ENCODE results near the gene WDR20. TPM values are rescaled to one million over a fixed set of nuclear protein-coding genes. Genes with fewer than 3 reads are reported as not detected.

WDR20 gene
- polyA plus RNA-seq, 1 donor (not counting 4 experiments of a cell fraction or from before 2014, with no cell fraction given): 24.5 TPM

DNA sequence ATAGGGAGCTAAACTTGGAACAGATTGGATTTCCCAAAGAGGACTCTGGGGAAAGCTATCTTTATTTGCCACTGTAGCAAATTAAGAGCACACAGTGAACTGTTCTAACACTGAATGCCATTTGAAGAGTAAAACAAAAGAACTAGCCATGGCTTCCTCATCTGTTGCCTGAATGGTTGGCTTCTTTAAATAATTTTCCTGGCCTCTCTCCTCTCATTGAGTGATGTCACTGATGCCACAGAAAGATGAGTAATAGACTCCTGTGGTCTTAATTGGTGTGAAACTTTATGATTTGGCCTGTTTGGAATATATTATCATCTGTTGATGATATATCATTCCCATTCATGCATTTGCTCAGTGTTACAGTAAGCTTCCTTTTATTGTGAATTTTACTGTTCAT, 42.5 kb downstream of the WDR20 start:
- Histone ChIP-seq H3K9me3 (ENCODE audit: control insufficient read depth, low read depth, low read length) (no peaks in the 10 kb centered on the region), H4K20me1 (ENCODE audit: control insufficient read depth, extremely low read depth, insufficient read depth, low read length) (peaks cover 5% of the 10 kb centered on the region), H3K79me2 (ENCODE audit: control insufficient read depth, insufficient read depth, low read length) (peaks cover 67% of the 10 kb centered on the region), H2AFZ (ENCODE audit: control insufficient read depth, low read length) (no peak overlapping the region), H3K27me3 (ENCODE audit: control insufficient read depth, extremely low read depth, insufficient read depth, low read length) (no peaks in the 10 kb centered on the region), H3K4me1 (ENCODE audit: control insufficient read depth, extremely low read depth, insufficient read depth, low read length) (peaks cover 24% of the 10 kb centered on the region), H3K4me3 (ENCODE audit: control insufficient read depth in 2 of 3, extremely low read depth in 1 of 3, insufficient read depth in 2 of 3, low read depth in 1 of 3, low read length in 3 of 3) (no peak overlapping the region), H3K4me2 (ENCODE audit: control insufficient read depth, extremely low read depth, insufficient read depth, low read depth, low read length) (peak overlapping the region; percentile 28), H3K9me1 (ENCODE audit: control insufficient read depth, extremely low read depth, insufficient read depth, low read length) (peaks cover 6% of the 10 kb centered on the region), H3K9ac (ENCODE audit: control insufficient read depth, extremely low read depth, insufficient read depth, low read length) (no peak overlapping the region), H3K27ac (ENCODE audit: control insufficient read depth, insufficient read depth, low read length) (no peak overlapping the region), H3K36me3 (ENCODE audit: control insufficient read depth in 2 of 2, extremely low read depth in 1 of 2, insufficient read depth in 2 of 2, low read length in 2 of 2) (peaks cover 0 to 3% of the 10 kb centered on the region in 2 experiments)
- FAIRE-seq: peak; percentile 44
- dilution Hi-C loops (cut with MboI; ENCODE audit: extremely low pct_ligation_motif_present, low sequenced_read_pairs): no loop called here
- DNase-seq (ENCODE audit: low read depth, low spot score): peak; percentile 19
- TF ChIP-seq, protein P1, sequence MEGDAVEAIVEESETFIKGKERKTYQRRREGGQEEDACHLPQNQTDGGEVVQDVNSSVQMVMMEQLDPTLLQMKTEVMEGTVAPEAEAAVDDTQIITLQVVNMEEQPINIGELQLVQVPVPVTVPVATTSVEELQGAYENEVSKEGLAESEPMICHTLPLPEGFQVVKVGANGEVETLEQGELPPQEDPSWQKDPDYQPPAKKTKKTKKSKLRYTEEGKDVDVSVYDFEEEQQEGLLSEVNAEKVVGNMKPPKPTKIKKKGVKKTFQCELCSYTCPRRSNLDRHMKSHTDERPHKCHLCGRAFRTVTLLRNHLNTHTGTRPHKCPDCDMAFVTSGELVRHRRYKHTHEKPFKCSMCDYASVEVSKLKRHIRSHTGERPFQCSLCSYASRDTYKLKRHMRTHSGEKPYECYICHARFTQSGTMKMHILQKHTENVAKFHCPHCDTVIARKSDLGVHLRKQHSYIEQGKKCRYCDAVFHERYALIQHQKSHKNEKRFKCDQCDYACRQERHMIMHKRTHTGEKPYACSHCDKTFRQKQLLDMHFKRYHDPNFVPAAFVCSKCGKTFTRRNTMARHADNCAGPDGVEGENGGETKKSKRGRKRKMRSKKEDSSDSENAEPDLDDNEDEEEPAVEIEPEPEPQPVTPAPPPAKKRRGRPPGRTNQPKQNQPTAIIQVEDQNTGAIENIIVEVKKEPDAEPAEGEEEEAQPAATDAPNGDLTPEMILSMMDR (optimal IDR thresholded peaks at IDR 0.05 in 1 of 3, IDR thresholded peaks at IDR 0.05 in 1 of 3, conservative IDR thresholded peaks at IDR 0.05 in 1 of 3; ENCODE audit: extremely low read depth in 1 of 3, insufficient read depth in 2 of 3, low read length in 3 of 3): no peak
- no peak for TF ChIP-seq EZH2 (IDR thresholded peaks at IDR 0.05; ENCODE audit: low read length)

DNA sequence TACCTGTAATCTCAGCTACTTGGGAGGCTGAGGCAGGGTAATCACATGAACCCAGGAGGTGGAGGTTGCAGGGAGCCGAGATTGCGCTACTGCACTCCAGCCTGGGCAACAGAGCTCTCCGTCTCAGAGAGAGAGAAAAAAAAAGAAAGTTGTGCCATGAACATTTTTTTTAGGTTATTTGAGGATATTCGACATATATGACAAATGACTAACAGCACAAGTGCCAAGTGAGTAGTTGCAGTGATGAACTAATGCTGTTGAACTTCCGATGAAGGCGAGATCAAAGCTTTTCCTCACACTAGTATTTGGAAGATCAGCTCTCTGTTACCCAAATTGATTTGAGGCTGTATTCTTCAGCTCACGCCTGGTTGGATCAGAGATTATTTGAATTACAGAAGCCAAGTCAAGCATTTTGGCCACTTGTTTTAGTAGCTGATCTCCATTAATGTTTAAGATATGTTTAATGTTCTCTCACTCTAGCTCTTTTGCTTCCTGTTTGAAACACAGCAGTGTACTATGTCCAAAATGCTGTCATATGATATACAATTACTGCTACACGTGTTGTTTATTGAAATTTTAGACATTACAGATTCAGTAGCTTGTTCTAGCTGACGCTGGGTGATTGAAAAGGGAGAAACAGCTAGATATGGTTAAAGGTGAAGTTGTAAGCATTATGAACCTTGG, 43.4 kb downstream of the WDR20 start:
- Histone ChIP-seq H3K4me2 (ENCODE audit: control insufficient read depth, extremely low read depth, insufficient read depth, low read depth, low read length) (peak overlapping the region; percentile 52), H3K9me3 (ENCODE audit: control insufficient read depth, low read depth, low read length) (no peaks in the 10 kb centered on the region), H3K9me1 (ENCODE audit: control insufficient read depth, extremely low read depth, insufficient read depth, low read length) (peaks cover 12% of the 10 kb centered on the region), H3K4me3 (ENCODE audit: control insufficient read depth in 2 of 3, extremely low read depth in 1 of 3, insufficient read depth in 2 of 3, low read depth in 1 of 3, low read length in 3 of 3) (no peak overlapping the region), H3K27me3 (ENCODE audit: control insufficient read depth, extremely low read depth, insufficient read depth, low read length) (no peaks in the 10 kb centered on the region), H3K9ac (ENCODE audit: control insufficient read depth, extremely low read depth, insufficient read depth, low read length) (no peak overlapping the region), H2AFZ (ENCODE audit: control insufficient read depth, low read length) (no peak overlapping the region), H3K79me2 (ENCODE audit: control insufficient read depth, insufficient read depth, low read length) (peaks cover 67% of the 10 kb centered on the region), H3K27ac (ENCODE audit: control insufficient read depth, insufficient read depth, low read length) (no peak overlapping the region), H4K20me1 (ENCODE audit: control insufficient read depth, extremely low read depth, insufficient read depth, low read length) (peaks cover 5% of the 10 kb centered on the region), H3K36me3 (ENCODE audit: control insufficient read depth in 2 of 2, extremely low read depth in 1 of 2, insufficient read depth in 2 of 2, low read length in 2 of 2) (peaks cover 0 to 3% of the 10 kb centered on the region in 2 experiments), H3K4me1 (ENCODE audit: control insufficient read depth, extremely low read depth, insufficient read depth, low read length) (peaks cover 32% of the 10 kb centered on the region)
- DNase-seq (ENCODE audit: low read depth, low spot score) (no peak), FAIRE-seq (no peak)
- TF ChIP-seq EZH2 (IDR thresholded peaks at IDR 0.05; ENCODE audit: low read length): no peak
- TF ChIP-seq, protein P1 (optimal IDR thresholded peaks at IDR 0.05 in 1 of 3, IDR thresholded peaks at IDR 0.05 in 1 of 3, conservative IDR thresholded peaks at IDR 0.05 in 1 of 3; ENCODE audit: extremely low read depth in 1 of 3, insufficient read depth in 2 of 3, low read length in 3 of 3): no peak
- dilution Hi-C loops (cut with MboI; ENCODE audit: extremely low pct_ligation_motif_present, low sequenced_read_pairs): no loop called here
